ENCODE data around the gene TMEM203.

The TMEM203 gene

GRCh38 chr9:137170486-137171148, 34.8 kb downstream of the TMEM203 start:
- WGBS, result 56% methylated on average over 14 of the region's 14 CpGs
- Histone ChIP-seq H3K36me3 (ENCODE audit: insufficient read depth, low read length) (no peaks in the 10 kb centered on the region), H3K9ac (ENCODE audit: low read depth, low read length) (no peak overlapping the region), H3K9me3 (ENCODE audit: insufficient read depth, low read depth, low read length) (no peaks in the 10 kb centered on the region), H3K27ac (ENCODE audit: low read depth, low read length) (no peak overlapping the region), H3K4me1 (ENCODE audit: insufficient read depth, low read length) (no peaks in the 10 kb centered on the region), H3K27me3 (ENCODE audit: insufficient read depth, low read length) (peaks cover 93% of the 10 kb centered on the region), H3K4me3 (ENCODE audit: low read length) (no peak overlapping the region; the same call in 1 of the 2 replicates)

DNA sequence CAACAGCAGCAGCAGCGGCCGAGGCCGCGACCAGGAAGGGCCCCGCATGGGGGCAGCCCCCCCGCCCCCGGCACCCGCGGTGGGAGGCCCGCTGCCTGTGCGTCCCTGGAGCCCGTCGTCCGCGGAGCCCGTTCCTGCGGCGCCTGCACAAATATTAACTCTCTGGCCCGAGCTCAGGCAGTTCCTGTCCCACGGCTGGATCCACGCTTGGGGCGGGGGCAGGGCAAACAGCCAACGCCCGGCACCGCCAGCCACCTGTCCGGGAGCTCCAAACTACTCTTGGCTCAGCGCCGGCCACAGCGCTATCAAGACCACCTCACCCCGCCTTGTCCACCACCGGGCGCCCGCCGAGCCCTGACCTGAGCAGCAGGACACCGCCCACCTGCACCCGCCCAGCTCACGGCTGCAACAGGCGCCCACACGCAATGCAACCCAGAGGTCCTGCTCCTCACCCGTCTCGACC, 35.5 kb downstream of the TMEM203 start, which contains the start of gene LRRC26:
Gene LRRC26 (minus strand): TSS at position 156 of the 463 bp plus-strand sequence. CDS start 108 bp downstream, at position 48.
- Histone ChIP-seq H3K27ac (ENCODE audit: low read depth, low read length) (no peak within 1 kb of the TSS), H3K4me3 (ENCODE audit: low read length) (peak within 1 kb of the TSS; percentile 61), H3K9me3 (ENCODE audit: insufficient read depth, low read depth, low read length) (no peaks in the 10 kb centered on the region), H3K9ac (ENCODE audit: low read depth, low read length) (peak within 1 kb of the TSS; percentile 8; the same call in 1 of the 2 replicates), H3K36me3 (ENCODE audit: insufficient read depth, low read length) (no peaks in the 10 kb centered on the region), H3K27me3 (ENCODE audit: insufficient read depth, low read length) (peaks cover 93% of the 10 kb centered on the region), H3K4me1 (ENCODE audit: insufficient read depth, low read length) (no peaks in the 10 kb centered on the region)
- WGBS, result 16% methylated on average over 41 of the region's 41 CpGs

GRCh38 chr9:137168904-137169856, 36.3 kb downstream of the TMEM203 start:
- H3K9me3 ChIP-seq (ENCODE audit: insufficient read depth, low read depth, low read length), result no peaks in the 10 kb centered on the region
- H3K27ac ChIP-seq (ENCODE audit: low read depth, low read length), result no peak overlapping the region
- no peaks in the 10 kb centered on the region for H3K36me3 ChIP-seq (ENCODE audit: insufficient read depth, low read length)
- H3K4me1 ChIP-seq (ENCODE audit: insufficient read depth, low read length), result no peaks in the 10 kb centered on the region
- H3K9ac ChIP-seq (ENCODE audit: low read depth, low read length), result peak overlapping the region; percentile 8; the same call in 1 of the 2 replicates
- H3K4me3 ChIP-seq (ENCODE audit: low read length), result peak overlapping the region; percentile 61
- peaks cover 95% of the 10 kb centered on the region for H3K27me3 ChIP-seq (ENCODE audit: insufficient read depth, low read length)
- under 1% methylated on average over 124 of the region's 124 CpGs for WGBS

DNA sequence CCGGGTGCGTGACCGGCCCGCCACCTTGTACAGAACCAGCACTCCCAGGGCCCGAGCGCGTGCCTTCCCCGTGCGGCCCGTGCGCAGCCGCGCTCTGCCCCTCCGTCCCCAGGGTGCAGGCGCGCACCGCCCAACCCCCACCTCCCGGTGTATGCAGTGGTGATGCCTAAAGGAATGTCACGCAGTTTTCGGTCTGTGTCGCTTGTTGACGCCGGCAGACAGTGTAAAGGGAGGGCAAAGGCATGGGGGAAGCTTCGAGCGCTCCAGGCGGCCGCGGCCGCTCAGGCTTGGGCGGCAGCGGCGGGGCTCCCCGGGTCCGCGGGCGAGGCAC, 36.9 kb downstream of the TMEM203 start:
- Histone ChIP-seq H3K4me1 (ENCODE audit: insufficient read depth, low read length) (no peaks in the 10 kb centered on the region), H3K9ac (ENCODE audit: low read depth, low read length) (no peak overlapping the region), H3K9me3 (ENCODE audit: insufficient read depth, low read depth, low read length) (no peaks in the 10 kb centered on the region), H3K27me3 (ENCODE audit: insufficient read depth, low read length) (peaks cover 95% of the 10 kb centered on the region), H3K27ac (ENCODE audit: low read depth, low read length) (no peak overlapping the region), H3K36me3 (ENCODE audit: insufficient read depth, low read length) (no peaks in the 10 kb centered on the region), H3K4me3 (ENCODE audit: low read length) (peak overlapping the region; percentile 61)
- 2% methylated on average over 36 of the region's 36 CpGs for WGBS

DNA sequence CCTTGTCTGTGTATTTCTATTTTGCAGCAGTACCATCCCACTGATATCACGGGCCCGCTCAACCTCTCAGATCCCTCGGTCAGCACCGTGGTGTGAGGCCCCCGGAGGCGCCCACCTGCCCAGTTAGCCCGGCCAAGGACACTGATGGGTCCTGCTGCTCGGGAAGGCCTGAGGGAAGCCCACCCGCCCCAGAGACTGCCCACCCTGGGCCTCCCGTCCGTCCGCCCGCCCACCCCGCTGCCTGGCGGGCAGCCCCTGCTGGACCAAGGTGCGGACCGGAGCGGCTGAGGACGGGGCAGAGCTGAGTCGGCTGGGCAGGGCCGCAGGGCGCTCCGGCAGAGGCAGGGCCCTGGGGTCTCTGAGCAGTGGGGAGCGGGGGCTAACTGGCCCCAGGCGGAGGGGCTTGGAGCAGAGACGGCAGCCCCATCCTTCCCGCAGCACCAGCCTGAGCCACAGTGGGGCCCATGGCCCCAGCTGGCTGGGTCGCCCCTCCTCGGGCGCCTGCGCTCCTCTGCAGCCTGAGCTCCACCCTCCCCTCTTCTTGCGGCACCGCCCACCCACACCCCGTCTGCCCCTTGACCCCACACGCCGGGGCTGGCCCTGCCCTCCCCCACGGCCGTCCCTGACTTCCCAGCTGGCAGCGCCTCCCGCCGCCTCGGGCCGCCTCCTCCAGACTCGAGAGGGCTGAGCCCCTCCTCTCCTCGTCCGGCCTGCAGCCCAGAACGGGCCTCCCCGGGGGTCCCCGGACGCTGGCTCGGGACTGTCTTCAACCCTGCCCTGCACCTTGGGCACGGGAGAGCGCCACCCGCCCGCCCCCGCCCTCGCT, 37.5 kb downstream of the TMEM203 start:
- WGBS, result 9% methylated on average over 57 of the region's 57 CpGs
- H3K36me3 ChIP-seq (ENCODE audit: insufficient read depth, low read length), result no peaks in the 10 kb centered on the region
- peaks cover 95% of the 10 kb centered on the region for H3K27me3 ChIP-seq (ENCODE audit: insufficient read depth, low read length)
- H3K9me3 ChIP-seq (ENCODE audit: insufficient read depth, low read depth, low read length), result no peaks in the 10 kb centered on the region
- no peak overlapping the region for H3K27ac ChIP-seq (ENCODE audit: low read depth, low read length)
- H3K4me3 ChIP-seq (ENCODE audit: low read length), result peak overlapping the region; percentile 61; the same call in 1 of the 2 replicates
- H3K9ac ChIP-seq (ENCODE audit: low read depth, low read length), result no peak overlapping the region
- no peaks in the 10 kb centered on the region for H3K4me1 ChIP-seq (ENCODE audit: insufficient read depth, low read length)

- no peak overlapping the region for H3K9ac ChIP-seq (ENCODE audit: low read depth, low read length)
- WGBS, result 32% methylated on average over 41 of the region's 44 CpGs
- H3K9me3 ChIP-seq (ENCODE audit: insufficient read depth, low read depth, low read length), result no peaks in the 10 kb centered on the region
- H3K27ac ChIP-seq (ENCODE audit: low read depth, low read length), result no peak overlapping the region
- H3K4me3 ChIP-seq (ENCODE audit: low read length), result no peak overlapping the region
- H3K36me3 ChIP-seq (ENCODE audit: insufficient read depth, low read length), result no peaks in the 10 kb centered on the region
- H3K4me1 ChIP-seq (ENCODE audit: insufficient read depth, low read length), result no peaks in the 10 kb centered on the region
- H3K27me3 ChIP-seq (ENCODE audit: insufficient read depth, low read length), result peaks cover 97% of the 10 kb centered on the region
These were observed 38.1 kb downstream of the TMEM203 start for GRCh38 chr9:137167277-137167746.

- H3K27me3 ChIP-seq (ENCODE audit: insufficient read depth, low read length), result peaks cover 100% of the 10 kb centered on the region
- WGBS, result 75% methylated on average over 22 of the region's 22 CpGs
These were observed 38.8 kb downstream of the TMEM203 start for GRCh38 chr9:137166380-137167229.

DNA sequence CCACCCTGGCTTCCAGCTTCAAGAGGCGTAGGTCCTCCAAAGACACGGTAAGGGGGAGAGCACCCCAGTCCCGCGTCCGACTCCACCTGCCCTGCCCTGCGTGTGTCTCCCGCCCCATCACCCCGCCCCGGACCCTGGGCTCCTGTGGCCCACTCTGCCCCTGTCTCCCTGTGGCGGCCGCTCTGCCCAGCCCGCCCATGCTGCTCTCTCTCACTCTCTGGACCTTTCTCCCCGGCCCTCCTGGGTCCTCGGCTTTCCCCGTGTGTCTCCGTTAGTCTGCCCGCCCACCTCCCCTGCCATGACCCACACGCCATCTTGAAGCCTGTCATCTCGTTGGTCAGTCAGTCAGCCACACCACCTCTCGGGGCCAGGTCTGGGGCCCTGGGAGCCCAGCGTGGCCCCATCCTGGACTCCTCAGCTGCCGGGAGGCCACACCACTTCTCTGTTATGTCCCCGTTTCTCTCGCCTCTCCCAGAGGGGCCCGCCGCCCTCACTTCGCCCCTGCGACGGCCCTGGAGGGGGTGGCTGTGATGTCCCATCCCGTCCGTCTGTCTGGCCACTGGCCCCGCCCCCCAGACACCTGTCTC, 40.1 kb downstream of the TMEM203 start:
- Histone ChIP-seq H3K9ac (ENCODE audit: low read depth, low read length) (no peak overlapping the region), H3K27me3 (ENCODE audit: insufficient read depth, low read length) (peaks cover 99% of the 10 kb centered on the region), H3K9me3 (ENCODE audit: insufficient read depth, low read depth, low read length) (no peaks in the 10 kb centered on the region), H3K4me3 (ENCODE audit: low read length) (no peak overlapping the region), H3K36me3 (ENCODE audit: insufficient read depth, low read length) (no peaks in the 10 kb centered on the region), H3K4me1 (ENCODE audit: insufficient read depth, low read length) (no peaks in the 10 kb centered on the region), H3K27ac (ENCODE audit: low read depth, low read length) (no peak overlapping the region)
- 88% methylated on average over 32 of the region's 32 CpGs for WGBS

More at GRCh38 chr9:137166380-137167229, 38.8 kb downstream of the TMEM203 start:
- no peaks in the 10 kb centered on the region for H3K9me3 ChIP-seq (ENCODE audit: insufficient read depth, low read depth, low read length)
- no peak overlapping the region for H3K4me3 ChIP-seq (ENCODE audit: low read length)
- no peak overlapping the region for H3K9ac ChIP-seq (ENCODE audit: low read depth, low read length)
- H3K36me3 ChIP-seq (ENCODE audit: insufficient read depth, low read length), result no peaks in the 10 kb centered on the region
- H3K27ac ChIP-seq (ENCODE audit: low read depth, low read length), result no peak overlapping the region
- no peaks in the 10 kb centered on the region for H3K4me1 ChIP-seq (ENCODE audit: insufficient read depth, low read length)

DNA sequence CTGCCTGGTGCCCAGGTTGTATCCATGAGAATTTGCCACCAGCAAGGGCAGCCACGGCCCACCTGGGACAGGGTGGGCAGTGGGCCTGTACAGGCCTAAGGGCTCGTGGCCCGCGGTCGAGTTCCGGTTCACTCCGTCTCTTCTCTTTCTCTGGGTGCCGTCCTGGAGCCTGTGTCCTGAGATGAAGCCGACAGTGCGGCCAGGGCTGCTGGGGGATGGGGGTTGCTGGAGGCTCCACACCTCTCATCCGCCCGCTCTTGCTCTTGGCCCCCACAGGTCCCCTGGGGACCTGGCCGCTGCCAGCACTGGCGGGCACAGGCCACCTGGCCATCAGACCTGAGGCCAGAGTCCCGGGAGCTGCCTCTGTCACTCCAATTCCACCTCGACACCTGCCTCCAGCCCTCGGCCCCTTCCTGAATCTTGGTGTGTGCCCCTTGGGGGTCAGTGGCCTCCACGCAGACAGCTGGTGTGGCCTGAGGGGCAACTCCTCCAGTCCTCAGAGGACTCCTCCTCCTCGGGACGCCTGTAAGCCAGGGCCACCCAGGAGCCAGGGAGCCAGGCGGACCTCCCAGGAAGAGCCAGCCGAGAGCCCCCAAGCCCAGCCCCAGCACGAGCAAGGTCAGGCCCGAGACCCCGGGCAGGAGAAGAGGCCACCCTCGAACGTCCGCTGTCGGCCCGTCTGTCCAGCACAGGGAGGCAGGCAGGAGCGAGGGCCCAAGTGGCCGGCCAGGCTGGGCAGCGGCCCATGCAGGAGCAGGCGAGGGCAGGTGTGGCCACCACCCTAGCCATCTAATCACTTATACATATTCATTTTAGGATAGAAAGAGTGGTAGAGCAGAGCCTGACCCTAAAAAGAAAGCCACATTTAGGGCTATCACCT, 40.8 kb downstream of the TMEM203 start:
- H3K4me1 ChIP-seq (ENCODE audit: insufficient read depth, low read length), result no peaks in the 10 kb centered on the region
- H3K27ac ChIP-seq (ENCODE audit: low read depth, low read length), result no peak overlapping the region
- 88% methylated on average over 34 of the region's 34 CpGs for WGBS

More for the DNA sequence above, 40.8 kb downstream of the TMEM203 start:
- H3K9ac ChIP-seq (ENCODE audit: low read depth, low read length), result no peak overlapping the region
- no peaks in the 10 kb centered on the region for H3K36me3 ChIP-seq (ENCODE audit: insufficient read depth, low read length)
- H3K27me3 ChIP-seq (ENCODE audit: insufficient read depth, low read length), result peaks cover 99% of the 10 kb centered on the region
- H3K4me3 ChIP-seq (ENCODE audit: low read length), result no peak overlapping the region
- H3K9me3 ChIP-seq (ENCODE audit: insufficient read depth, low read depth, low read length), result no peaks in the 10 kb centered on the region

Data from HUES64 (cell line).